Measurements from ENCODE around the gene SLC46A1.

GRCh38 chr17:28398280-28398981, 7.6 kb downstream of the SLC46A1 start:
- TF ChIP-seq EZH2 (IDR thresholded peaks at IDR 0.05; ENCODE audit: borderline replicate concordance, insufficient read depth, low read length, poor library complexity, severe bottlenecking) (no peak), CTCF (IDR thresholded peaks at IDR 0.05; ENCODE audit: poor library complexity, severe bottlenecking) (no peak), RAD21 (conservative IDR thresholded peaks at IDR 0.05) (no peak)
